T follicular helper cell (primary cell): ENCODE measurements around the gene UIMC1.

Experiments
- DNase-seq: peaks from one replicate; pipeline ENCODE4 v3.0.0-alpha.2; 2020; ENCODE audit warnings: low read depth

The UIMC1 gene

DNA sequence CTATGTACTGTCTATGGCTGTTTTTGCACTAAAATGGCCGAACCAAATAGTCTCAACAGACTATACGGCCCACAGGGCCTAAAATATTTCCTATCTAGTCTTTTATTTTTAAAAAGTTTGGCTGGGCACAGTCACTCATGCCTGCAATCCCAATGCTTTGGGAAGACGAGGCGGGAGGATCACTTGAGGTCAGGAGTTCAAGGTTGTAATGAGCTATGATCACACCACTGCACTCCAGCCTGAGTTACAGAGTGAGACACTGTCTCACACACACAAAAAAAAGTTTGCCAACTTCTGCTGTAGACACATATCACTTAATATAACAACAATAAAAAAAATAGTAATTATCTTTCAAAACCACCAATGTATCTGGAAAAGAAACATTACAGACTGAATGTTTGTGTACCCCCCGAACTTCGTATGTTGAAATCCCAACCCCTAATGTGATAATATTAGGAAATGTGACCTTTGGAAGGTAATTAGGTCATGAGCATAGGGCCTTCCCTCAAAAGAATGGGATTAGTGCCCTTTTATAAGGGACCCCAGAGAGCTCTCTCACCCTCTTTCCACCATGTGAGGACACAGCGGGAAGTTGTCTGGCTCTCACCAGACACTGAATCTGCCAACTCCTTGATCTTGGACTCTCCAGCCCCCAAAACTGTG is 53.9 kb downstream of the UIMC1 start:
- DNase-seq = no peak

GRCh38 chr5:176948458-176948857 is 58.1 kb downstream of the UIMC1 start:
- DNase-seq = no peak

GRCh38 chr5:176947847-176948246 is 58.7 kb downstream of the UIMC1 start:
- no peak for DNase-seq

DNA sequence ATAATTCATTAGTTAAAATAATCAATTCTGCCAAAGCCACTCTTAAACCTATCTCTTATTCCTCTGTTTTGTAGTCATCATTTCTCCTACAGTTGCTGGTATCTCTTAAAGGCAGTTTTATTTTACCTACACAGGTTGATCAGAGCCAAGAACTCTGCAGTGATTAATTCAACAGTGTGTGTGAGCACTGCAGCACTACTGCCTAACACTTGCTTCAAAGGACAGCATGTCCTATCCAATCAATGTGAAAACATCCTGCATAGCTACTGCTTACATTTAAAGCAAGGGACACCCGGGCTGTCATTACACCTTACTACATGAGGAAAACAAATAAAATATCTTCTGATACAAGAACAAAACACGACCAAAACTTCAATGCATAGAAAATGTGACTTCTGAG is 62.3 kb downstream of the UIMC1 start:
- no peak for DNase-seq

GRCh38 chr5:176943816-176944215 is 62.8 kb downstream of the UIMC1 start:
- DNase-seq = no peak

- no peak for DNase-seq
Observed at GRCh38 chr5:176941951-176942350, 64.6 kb downstream of the UIMC1 start.

GRCh38 chr5:176938472-176938871 is 68.1 kb downstream of the UIMC1 start:
- no peak for DNase-seq

- DNase-seq = no peak
Observed at GRCh38 chr5:176935017-176935416, 71.6 kb downstream of the UIMC1 start.

DNA sequence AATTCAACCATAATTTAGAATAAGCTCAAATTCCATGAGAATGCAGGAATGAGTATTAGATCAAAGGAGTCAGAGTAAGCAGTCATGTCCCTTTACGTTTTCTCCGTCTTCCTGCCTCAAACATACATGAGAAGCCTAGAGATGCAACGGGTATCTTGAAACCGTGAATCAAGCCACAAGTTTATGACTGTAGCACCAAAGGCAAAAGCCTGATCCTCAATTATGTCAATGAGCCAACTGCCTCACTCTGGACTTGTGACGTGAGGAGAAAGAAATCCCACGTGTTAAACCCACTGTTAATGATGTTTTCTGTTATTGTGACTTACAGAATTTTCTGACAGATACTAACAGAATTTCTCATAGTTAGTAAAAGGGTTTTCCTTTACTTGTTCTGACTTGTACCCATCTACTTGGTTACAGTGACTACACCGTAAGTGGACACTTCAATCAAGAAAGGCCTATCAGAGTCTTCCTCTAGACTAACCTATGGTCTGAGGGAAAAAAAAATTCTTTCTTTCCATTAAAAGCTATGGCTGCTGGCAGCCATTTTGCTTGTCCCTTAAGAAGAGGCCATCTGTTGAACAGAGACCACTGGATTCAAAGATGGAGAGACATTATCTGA is 72.2 kb downstream of the UIMC1 start:
- DNase-seq = no peak

GRCh38 chr5:176929654-176930053 is 76.9 kb downstream of the UIMC1 start:
- DNase-seq = no peak

DNA sequence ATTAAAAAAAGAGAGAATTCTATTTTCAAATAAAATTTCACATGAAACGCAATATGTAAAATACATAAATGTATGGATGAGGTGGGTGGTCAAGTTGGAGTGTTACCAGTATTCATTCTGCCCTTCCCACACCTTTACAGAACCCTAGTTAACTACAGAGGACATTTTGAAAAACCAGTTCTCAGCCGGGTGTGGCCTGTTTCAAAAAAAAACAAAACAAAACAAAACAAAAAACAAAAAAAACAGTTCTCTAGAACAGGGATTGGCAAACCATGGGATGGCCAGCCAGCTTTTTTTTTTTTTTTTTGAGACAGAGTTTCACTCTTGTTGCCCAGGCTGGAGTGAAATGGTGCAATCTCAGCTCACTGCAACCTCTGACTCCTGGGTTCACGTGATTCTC is 79.0 kb downstream of the UIMC1 start:
- no peak for DNase-seq

GRCh38 chr5:176922817-176923216 is 83.8 kb downstream of the UIMC1 start:
- no peak for DNase-seq

- no peak for DNase-seq
Observed at GRCh38 chr5:176921714-176922113, 84.9 kb downstream of the UIMC1 start.

- no peak for DNase-seq
Observed at GRCh38 chr5:176918613-176919012, 88.0 kb downstream of the UIMC1 start.

DNA sequence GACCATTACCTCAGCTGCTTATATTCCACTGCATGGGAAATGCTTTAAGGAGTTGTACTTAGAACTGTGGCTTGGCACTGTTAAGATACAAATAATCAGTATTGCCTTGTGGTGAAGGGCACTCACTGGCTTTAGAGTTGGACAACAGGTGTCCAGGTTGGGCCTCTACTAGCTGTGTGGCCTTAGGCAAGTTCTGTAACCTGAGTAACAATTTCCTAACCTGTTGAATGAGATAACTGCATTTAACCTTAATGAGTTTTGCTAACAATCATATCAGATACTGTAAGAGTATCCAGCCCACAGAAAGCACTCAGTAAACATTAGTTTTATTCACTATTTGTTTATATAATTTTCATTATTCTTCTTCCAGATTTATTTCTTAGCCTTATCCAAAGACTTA is 90.2 kb downstream of the UIMC1 start:
- DNase-seq = no peak

DNA sequence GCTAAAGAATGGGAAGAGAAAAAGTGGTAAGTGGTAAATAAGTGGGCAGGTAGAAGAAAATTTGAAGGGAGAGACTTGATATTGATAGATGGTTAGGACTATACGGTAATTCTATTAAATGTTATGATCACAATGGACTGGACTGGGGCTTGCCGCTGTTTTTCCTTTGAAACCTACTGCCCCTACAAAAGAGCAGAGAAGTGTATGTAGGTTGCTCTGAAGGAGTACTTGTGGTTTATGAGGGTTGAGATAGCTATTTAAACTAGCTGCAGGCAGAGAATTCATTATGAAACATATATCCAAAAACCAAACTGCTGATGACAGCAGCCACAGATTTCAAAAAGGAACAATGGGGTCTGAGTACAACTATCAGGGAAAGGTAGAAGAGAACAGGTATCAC is 90.7 kb downstream of the UIMC1 start:
- no peak for DNase-seq

DNA sequence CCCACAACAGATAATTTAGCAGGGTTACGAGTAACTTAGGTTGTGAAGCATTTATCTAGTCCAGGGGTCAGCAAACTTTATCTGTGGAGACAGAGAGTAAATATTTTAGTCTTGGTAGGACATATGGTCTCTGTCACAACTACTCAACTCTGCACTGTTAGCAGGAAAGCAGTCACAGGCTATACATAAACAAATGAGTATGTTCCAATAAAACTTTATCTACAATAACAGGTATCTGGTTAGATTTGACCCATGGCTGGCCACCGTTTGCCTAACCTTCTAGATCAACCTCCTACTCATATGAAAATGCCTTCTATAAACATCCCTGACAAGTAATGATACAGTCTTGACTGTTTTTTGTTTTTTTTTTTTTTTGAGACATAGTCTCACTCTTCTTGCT is 94.5 kb downstream of the UIMC1 start:
- no peak for DNase-seq

DNA sequence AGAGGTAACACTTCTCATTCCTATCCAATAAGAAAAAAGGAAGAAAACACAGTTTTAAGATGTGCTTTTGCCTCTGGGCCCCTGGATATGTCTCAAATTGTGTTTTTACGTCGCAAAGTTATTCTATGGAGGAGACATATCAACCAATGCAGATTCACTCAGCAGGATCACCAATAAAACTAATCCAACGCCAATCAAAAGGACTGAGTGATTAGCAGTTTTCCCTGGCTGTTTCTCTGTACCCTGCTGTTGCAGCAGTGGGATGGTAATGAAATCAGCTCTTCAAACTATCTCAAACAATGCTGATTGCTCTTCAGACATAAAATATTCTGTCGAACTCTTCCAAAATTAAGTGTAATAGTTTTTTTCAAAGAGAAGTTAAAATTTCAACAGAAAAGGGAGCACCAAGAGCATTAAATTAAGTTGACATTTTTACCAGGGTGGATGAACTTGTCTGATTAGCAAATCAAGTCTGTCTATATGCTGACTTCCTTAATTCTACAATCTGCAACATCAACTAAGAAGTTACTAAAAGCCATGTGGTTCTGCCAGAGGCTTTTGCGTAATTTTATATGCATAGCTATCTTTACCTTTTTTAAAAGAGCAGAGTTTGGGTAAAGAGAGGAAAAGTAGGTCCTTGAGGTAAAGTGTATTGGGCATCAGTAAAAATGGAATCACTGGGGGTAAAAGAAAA is 97.8 kb downstream of the UIMC1 start:
- no peak for DNase-seq

- DNase-seq = no peak
Observed at GRCh38 chr5:176906796-176907195, 99.8 kb downstream of the UIMC1 start.

DNA sequence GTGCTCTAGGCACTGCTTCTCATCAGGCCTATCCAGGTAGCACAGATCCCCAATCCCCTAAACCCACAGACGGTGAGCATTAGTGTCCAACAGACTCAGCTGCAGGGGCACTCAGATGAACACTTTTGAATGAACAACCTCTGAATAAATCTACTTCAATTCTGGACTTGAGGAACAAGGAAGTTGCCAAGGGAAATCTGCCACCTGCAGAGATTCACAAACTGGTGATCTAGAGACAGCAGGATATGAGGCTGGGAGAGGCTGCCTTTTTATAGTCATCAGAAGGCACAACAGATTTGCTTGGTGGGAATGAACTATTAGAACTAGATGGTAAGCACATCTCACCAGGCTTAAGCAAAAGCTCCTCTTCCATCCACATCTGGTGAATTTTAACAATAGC is 100.5 kb downstream of the UIMC1 start:
- no peak for DNase-seq

DNA sequence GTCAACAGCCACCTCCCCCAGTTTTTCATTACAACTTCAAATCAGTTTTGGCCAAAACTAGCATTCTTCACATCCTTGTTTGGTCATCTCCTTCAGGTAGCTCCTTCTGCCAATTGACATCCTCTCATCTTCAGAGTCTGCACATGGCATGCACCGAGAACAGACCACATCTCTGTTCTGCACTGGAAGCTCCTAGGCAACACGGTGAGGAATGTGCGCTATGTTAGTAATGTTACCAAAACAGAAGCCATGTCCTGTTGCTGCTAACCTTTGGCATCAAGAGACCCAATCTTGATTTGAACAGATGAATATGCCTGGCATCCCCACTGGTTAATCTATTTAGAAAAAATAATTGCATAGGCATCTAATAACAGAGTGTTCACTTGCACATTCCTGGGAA is 102.3 kb downstream of the UIMC1 start:
- DNase-seq = no peak

- DNase-seq = no peak
Observed at GRCh38 chr5:176902911-176903664, 103.5 kb downstream of the UIMC1 start.
